Smooth muscle cell (in vitro differentiated cells): ENCODE data around the gene DNMBP. TPM values are rescaled to one million over a fixed set of nuclear protein-coding genes. Genes with fewer than 3 reads are reported as not detected.

Source experiments
- DNase-seq: peaks from one replicate; lab custom pipeline; 2025; ENCODE audit not compliant: unreplicated experiment; lab: John Stamatoyannopoulos, UW
- H2AFZ ChIP-seq: fragments of 200-600 bp; sonication (generic); 2 replicates; pipeline ENCODE4 v1.6.0; 2016; ENCODE audit warnings: antibody characterized with exemption, low read depth, mild to moderate bottlenecking
- H3F3A ChIP-seq: fragments of 200-600 bp; sonication (generic); 2 replicates; pipeline ENCODE4 v1.6.0; 2017; ENCODE audit warnings: antibody characterized with exemption, low read depth
- H3K27ac ChIP-seq: fragments of 200-600 bp; sonication (generic); 2 replicates; pipeline ENCODE4 v1.5.1; 2016; ENCODE audit warnings: low read depth, mild to moderate bottlenecking
- H3K27me3 ChIP-seq: fragments of 200-600 bp; sonication (generic); 2 replicates; pipeline ENCODE4 v1.6.1; 2016; ENCODE audit warnings: low read depth, mild to moderate bottlenecking
- H3K36me3 ChIP-seq: fragments of 200-600 bp; sonication (generic); 2 replicates; pipeline ENCODE4 v1.5.1; 2016; ENCODE audit warnings: low read depth
- H3K4me1 ChIP-seq: fragments of 200-600 bp; sonication (generic); 2 replicates; pipeline ENCODE4 v1.5.1; 2016; ENCODE audit warnings: low read depth
- H3K4me2 ChIP-seq: fragments of 200-600 bp; sonication (generic); 2 replicates; pipeline ENCODE4 v1.6.0; 2016; ENCODE audit warnings: mild to moderate bottlenecking
- H3K4me3 ChIP-seq: fragments of 200-600 bp; sonication (generic); 2 replicates; pipeline ENCODE4 v1.5.1; 2016; ENCODE audit warnings: mild to moderate bottlenecking
- H3K79me2 ChIP-seq: fragments of 200-600 bp; sonication (generic); 2 replicates; pipeline ENCODE4 v1.6.0; 2016; ENCODE audit warnings: low read depth, mild to moderate bottlenecking
- H3K9ac ChIP-seq: fragments of 200-600 bp; sonication (generic); 2 replicates; pipeline ENCODE4 v1.6.0; 2016; ENCODE audit warnings: low read depth
- H3K9me3 ChIP-seq: fragments of 200-600 bp; sonication (generic); replicated peaks from 2 replicates; pipeline ENCODE4 v1.5.1; 2016; ENCODE audit warnings: low read depth
- H4K20me1 ChIP-seq: fragments of 200-600 bp; sonication (generic); 2 replicates; pipeline ENCODE4 v1.6.0; 2016; ENCODE audit warnings: low read depth
- WGBS: methylation state at CpG from one replicate; pipeline ENCODE4 v1.1.7; 2016; ENCODE audit warnings: low lambda C conversion rate; 5-methylcytosine and 5-hydroxymethylcytosine counted together
- polyA plus RNA-seq: library from polyadenylated mRNA; unstranded; fragments of >200 nt; fragmentation: Nextera tagmentation; extraction: Ambion mirVana; gene quantifications from 2 replicates; pipeline ENCODE4 v1.2.1, GENCODE V29; 2016
- total RNA-seq: library from RNA; depleted of rRNA; stranded (reverse); fragments of >200 nt; gene quantifications from 2 replicates; pipeline ENCODE4 v1.2.3, GENCODE V29; 2014
- TF ChIP-seq, protein P1 (sequence below): fragments of 200-600 bp; sonication (generic); IDR thresholded peaks from 2 replicates; pipeline ENCODE4 v1.5.1; 2017; ENCODE audit warnings: borderline replicate concordance, mild to moderate bottlenecking, antibody characterized with exemption; ENCODE audit not compliant: insufficient read depth, poor library complexity, severe bottlenecking

The DNMBP gene
- total and polyA plus RNA-seq, 2 experiments from 2014 or later: 9.4 to 17.9 TPM

- Histone ChIP-seq H3K79me2 (peaks cover 87% of the 10 kb centered on the region), H2AFZ (no peak overlapping the region), H3K36me3 (no peaks in the 10 kb centered on the region), H3K27me3 (no peaks in the 10 kb centered on the region), H3K9ac (peak overlapping the region; percentile 58), H3K4me2 (peak overlapping the region; percentile 72), H3K9me3 (no peaks in the 10 kb centered on the region), H3K4me3 (peak overlapping the region; percentile 7), H3F3A (peaks cover 31% of the 10 kb centered on the region), H4K20me1 (peaks cover 16% of the 10 kb centered on the region), H3K27ac (peak overlapping the region; percentile 93), H3K4me1 (peaks cover 18% of the 10 kb centered on the region)
- 26% methylated on average over 5 of the region's 5 CpGs for WGBS
- DNase-seq: no peak
- TF ChIP-seq, protein P1, sequence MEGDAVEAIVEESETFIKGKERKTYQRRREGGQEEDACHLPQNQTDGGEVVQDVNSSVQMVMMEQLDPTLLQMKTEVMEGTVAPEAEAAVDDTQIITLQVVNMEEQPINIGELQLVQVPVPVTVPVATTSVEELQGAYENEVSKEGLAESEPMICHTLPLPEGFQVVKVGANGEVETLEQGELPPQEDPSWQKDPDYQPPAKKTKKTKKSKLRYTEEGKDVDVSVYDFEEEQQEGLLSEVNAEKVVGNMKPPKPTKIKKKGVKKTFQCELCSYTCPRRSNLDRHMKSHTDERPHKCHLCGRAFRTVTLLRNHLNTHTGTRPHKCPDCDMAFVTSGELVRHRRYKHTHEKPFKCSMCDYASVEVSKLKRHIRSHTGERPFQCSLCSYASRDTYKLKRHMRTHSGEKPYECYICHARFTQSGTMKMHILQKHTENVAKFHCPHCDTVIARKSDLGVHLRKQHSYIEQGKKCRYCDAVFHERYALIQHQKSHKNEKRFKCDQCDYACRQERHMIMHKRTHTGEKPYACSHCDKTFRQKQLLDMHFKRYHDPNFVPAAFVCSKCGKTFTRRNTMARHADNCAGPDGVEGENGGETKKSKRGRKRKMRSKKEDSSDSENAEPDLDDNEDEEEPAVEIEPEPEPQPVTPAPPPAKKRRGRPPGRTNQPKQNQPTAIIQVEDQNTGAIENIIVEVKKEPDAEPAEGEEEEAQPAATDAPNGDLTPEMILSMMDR: no peak
Observed at GRCh38 chr10:99984211-99985034, 25.3 kb downstream of the DNMBP start.

DNA sequence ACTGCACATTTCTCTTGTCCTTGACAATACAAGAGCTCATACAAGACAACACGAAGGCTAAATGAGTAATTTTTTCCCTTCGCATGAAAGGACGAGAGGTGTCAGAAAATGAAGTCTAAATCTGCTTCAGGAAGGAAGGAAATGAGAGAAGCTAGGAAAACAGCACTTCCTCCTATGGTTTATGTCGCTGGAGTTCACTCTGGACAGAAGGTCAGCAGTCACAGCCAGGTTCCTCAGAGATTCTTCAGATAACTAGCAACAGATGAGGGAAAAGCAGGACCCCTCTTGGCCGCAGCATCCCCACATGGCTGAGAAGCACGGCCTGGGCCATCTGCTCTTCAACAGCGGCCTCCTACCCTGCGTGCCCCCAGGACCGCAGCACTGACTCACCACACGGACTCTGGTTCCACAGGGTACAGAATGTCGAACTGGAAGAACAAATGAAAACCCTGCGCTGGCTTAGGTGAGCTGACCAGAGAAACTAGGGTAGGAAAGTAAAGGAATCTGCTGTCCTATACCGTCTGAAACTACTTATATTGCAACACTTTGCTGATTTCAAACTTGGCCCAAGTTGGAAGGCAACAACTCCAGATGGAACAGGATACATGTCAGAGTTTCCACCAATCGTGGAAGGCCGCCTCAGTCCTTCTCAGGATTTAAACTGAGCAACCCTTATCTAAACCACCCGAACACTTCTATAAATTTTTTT, 26.3 kb downstream of the DNMBP start:
- H3F3A ChIP-seq: peaks cover 31% of the 10 kb centered on the region
- peaks cover 12% of the 10 kb centered on the region for H4K20me1 ChIP-seq
- H3K36me3 ChIP-seq: no peaks in the 10 kb centered on the region
- peaks cover 26% of the 10 kb centered on the region for H3K4me1 ChIP-seq
- TF ChIP-seq, protein P1: no peak
- peak overlapping the region; percentile 58 for H3K9ac ChIP-seq
- H3K27ac ChIP-seq: peak overlapping the region; percentile 93
- DNase-seq: peak; percentile 28
- no peak overlapping the region for H2AFZ ChIP-seq
- no peaks in the 10 kb centered on the region for H3K9me3 ChIP-seq
- H3K27me3 ChIP-seq: no peaks in the 10 kb centered on the region
- peaks cover 87% of the 10 kb centered on the region for H3K79me2 ChIP-seq
- 12% methylated on average over 16 of the region's 16 CpGs for WGBS
- peak overlapping the region; percentile 72 for H3K4me2 ChIP-seq
- H3K4me3 ChIP-seq: peak overlapping the region; percentile 7

DNA sequence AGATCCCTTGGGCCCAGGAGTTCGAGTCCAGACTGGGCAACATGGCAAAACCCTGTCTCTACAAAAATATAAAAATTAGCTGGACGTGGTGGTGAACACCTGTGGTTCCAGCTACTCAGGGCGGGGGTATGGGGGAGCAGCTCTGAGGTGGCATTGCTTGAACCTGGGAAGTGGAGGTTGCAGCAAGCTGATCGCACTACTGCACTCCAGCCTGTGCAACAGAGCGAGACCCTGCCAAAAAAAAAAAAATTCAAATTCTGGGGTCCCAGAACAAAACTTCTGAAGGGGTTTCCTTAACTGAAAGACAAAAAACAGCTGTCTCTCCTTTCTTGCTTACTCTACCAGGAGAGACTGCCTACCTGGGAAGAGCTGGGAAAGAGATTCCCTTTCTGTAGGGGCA, 27.0 kb downstream of the DNMBP start:
- Histone ChIP-seq H3K9ac (peak overlapping the region; percentile 58), H4K20me1 (peaks cover 6% of the 10 kb centered on the region), H3K9me3 (no peaks in the 10 kb centered on the region), H3K27me3 (no peaks in the 10 kb centered on the region), H3K4me1 (peaks cover 33% of the 10 kb centered on the region), H3K27ac (peak overlapping the region; percentile 93), H3F3A (peaks cover 36% of the 10 kb centered on the region), H3K79me2 (peaks cover 87% of the 10 kb centered on the region), H3K4me3 (no peak overlapping the region), H3K36me3 (no peaks in the 10 kb centered on the region), H2AFZ (no peak overlapping the region), H3K4me2 (peak overlapping the region; percentile 72)
- TF ChIP-seq, protein P1: no peak
- WGBS: 95% methylated on average over 5 of the region's 5 CpGs
- DNase-seq: no peak
